ENCODE data around the gene NAA10.

DNA sequence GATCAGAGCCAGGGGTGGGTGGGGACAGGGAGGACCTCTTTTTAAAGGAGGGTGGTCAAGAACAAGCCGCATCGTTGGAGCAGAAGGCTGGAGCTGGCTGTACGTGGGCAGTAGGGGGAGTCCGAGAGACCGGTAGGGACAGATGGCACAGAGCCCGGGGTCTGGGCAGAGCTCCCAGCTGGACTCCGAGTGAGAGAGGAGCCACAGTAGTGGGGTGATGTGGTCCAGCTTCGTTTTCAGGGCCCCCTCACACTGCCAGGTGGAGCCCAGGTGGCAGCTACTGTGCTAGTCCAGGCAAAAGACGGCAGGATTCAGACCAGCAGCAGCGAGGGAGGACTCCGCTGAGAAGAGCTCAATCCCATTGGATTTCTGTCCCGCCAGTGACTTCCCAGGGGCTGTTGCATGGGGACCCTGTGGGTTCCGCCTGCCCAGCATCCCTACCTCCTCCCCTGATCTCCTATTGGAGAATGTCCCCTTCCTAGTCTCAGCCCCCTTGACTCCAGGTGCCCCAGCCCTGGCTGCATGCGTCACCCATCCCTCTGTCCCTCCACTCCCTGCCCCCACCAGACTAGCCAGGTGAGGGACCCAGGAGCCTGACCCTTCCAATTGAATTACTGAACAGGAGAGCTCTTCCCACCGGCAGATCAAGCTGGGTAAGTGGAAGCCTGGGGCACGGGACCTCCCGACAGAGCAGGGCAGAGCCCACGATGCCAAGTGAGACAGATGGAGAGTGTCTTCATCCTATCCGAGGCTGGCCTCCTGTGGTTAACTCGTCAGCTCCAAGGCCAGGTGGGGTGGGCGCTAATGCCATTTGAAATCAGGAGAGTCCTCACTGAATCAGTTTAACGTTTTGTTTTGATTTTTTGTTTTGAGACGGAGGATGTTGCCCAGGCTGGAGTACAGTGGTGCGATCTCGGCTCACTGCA lies 11.6 kb downstream of the NAA10 start:
- TF ChIP-seq, protein P1, sequence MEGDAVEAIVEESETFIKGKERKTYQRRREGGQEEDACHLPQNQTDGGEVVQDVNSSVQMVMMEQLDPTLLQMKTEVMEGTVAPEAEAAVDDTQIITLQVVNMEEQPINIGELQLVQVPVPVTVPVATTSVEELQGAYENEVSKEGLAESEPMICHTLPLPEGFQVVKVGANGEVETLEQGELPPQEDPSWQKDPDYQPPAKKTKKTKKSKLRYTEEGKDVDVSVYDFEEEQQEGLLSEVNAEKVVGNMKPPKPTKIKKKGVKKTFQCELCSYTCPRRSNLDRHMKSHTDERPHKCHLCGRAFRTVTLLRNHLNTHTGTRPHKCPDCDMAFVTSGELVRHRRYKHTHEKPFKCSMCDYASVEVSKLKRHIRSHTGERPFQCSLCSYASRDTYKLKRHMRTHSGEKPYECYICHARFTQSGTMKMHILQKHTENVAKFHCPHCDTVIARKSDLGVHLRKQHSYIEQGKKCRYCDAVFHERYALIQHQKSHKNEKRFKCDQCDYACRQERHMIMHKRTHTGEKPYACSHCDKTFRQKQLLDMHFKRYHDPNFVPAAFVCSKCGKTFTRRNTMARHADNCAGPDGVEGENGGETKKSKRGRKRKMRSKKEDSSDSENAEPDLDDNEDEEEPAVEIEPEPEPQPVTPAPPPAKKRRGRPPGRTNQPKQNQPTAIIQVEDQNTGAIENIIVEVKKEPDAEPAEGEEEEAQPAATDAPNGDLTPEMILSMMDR (conservative IDR thresholded peaks at IDR 0.05), result peak; percentile 71
- TF ChIP-seq ZFX (IDR thresholded peaks at IDR 0.05), result no peak

Data from C4-2B (cell line).